ENCODE data around the gene NR1D2. TPM values are rescaled to one million over a fixed set of nuclear protein-coding genes. Genes with fewer than 3 reads are reported as not detected.

NR1D2 gene
- polyA plus RNA-seq, 1 experiment = 18.0 TPM

DNA sequence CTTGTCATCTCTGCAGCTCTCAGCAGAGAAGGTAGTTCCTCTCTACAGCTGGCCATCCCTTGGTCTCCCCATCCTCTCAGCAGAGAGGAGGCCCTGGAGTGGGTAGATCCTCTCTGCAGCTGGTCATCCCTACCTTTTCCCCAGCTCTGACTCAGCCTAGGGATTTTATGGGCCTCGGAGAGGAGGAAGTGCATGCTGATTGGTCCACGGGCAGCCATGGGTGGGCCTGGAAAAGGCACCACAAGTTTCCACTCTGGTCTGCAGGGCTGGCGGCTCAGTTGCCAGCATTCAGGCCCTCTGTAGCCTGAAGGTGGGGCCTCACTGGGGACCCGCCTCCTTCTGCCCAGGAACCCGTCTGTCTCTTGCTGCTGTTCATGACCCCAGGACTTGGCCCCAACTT lies 36.9 kb downstream of the NR1D2 start:
- Histone ChIP-seq H3K36me3 (ENCODE audit: control insufficient read depth, insufficient read depth, low read length) (peaks cover 2% of the 10 kb centered on the region; the same call in 1 of the 2 replicates), H3K4me3 (ENCODE audit: low read depth, low read length) (no peak overlapping the region), H3K27me3 (ENCODE audit: control insufficient read depth, insufficient read depth, low read length) (no peaks in the 10 kb centered on the region)
- ChIA-PET CTCF (interaction anchor here (0.6 to 2.1 kb wide), 4 partner anchors 9 to 86 kb away, joined by 3 to 7 read pairs (median 4); no protein-coding TSS in a partner anchor), POLR2A (no interaction called here)
- no peak for DNase-seq (ENCODE audit: low read depth)
- TF ChIP-seq, protein P1, sequence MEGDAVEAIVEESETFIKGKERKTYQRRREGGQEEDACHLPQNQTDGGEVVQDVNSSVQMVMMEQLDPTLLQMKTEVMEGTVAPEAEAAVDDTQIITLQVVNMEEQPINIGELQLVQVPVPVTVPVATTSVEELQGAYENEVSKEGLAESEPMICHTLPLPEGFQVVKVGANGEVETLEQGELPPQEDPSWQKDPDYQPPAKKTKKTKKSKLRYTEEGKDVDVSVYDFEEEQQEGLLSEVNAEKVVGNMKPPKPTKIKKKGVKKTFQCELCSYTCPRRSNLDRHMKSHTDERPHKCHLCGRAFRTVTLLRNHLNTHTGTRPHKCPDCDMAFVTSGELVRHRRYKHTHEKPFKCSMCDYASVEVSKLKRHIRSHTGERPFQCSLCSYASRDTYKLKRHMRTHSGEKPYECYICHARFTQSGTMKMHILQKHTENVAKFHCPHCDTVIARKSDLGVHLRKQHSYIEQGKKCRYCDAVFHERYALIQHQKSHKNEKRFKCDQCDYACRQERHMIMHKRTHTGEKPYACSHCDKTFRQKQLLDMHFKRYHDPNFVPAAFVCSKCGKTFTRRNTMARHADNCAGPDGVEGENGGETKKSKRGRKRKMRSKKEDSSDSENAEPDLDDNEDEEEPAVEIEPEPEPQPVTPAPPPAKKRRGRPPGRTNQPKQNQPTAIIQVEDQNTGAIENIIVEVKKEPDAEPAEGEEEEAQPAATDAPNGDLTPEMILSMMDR (IDR thresholded peaks at IDR 0.05; ENCODE audit: insufficient read depth, low read depth, low read length) = no peak

DNA sequence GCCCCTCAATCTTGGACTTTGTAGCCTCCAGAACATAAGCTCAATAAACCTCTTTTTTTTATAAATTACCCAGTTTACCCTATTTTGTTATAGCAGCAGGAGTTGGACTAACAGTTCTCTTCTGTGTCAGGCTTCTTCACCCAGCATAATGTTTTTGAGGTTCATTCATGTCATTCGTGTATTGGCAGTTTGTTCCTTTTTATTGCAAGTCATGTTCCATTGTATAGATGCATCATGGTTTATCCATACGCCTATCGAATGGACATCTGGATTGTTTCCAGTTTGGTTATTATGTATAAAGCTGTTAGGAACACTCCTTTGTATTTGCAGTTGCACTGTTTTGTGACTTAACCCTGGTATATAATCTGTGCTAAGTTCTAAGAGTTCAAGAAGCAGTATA lies 39.8 kb downstream of the NR1D2 start:
- POLR2A ChIA-PET = no interaction called here
- TF ChIP-seq, protein P1 (IDR thresholded peaks at IDR 0.05; ENCODE audit: insufficient read depth, low read depth, low read length) = no peak
- no peak overlapping the region for H3K4me3 ChIP-seq (ENCODE audit: low read depth, low read length)
- DNase-seq (ENCODE audit: low read depth) = no peak
- H3K36me3 ChIP-seq (ENCODE audit: control insufficient read depth, insufficient read depth, low read length) = peaks cover 2% of the 10 kb centered on the region; the same call in 1 of the 2 replicates
- CTCF ChIA-PET = no interaction called here
- H3K27me3 ChIP-seq (ENCODE audit: control insufficient read depth, insufficient read depth, low read length) = no peaks in the 10 kb centered on the region

- no peaks in the 10 kb centered on the region for H3K27me3 ChIP-seq (ENCODE audit: control insufficient read depth, insufficient read depth, low read length)
- ChIA-PET CTCF (no interaction called here), POLR2A (no interaction called here)
- DNase-seq (ENCODE audit: low read depth) = no peak
- H3K36me3 ChIP-seq (ENCODE audit: control insufficient read depth, insufficient read depth, low read length) = peaks cover 2% of the 10 kb centered on the region; the same call in 1 of the 2 replicates
- H3K4me3 ChIP-seq (ENCODE audit: low read depth, low read length) = no peak overlapping the region
- TF ChIP-seq, protein P1 (IDR thresholded peaks at IDR 0.05; ENCODE audit: insufficient read depth, low read depth, low read length) = no peak
Observed at GRCh38 chr3:23985747-23986544, 40.9 kb downstream of the NR1D2 start.

DNA sequence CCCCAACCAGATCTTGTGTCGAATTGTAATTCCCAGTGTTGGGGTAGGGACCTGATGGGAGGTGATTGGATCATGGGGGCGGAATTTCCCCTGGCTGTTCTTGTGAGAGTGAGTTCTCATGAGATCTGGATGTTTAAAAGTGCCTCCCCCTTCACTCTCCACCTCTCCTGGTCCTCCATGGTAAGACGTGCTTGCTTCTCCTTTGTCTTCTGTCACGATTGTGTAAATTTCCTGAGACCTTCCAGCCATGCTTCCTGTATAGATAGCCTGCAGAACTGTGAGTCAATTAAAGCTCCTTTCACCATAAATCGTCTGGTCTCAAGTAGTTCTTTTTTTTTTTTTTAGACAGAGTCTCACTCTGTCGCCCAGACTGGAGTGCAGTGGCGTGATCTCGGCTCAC lies 42.3 kb downstream of the NR1D2 start:
- no peak for DNase-seq (ENCODE audit: low read depth)
- ChIA-PET CTCF (no interaction called here), POLR2A (no interaction called here)
- Histone ChIP-seq H3K36me3 (ENCODE audit: control insufficient read depth, insufficient read depth, low read length) (no peaks in the 10 kb centered on the region), H3K4me3 (ENCODE audit: low read depth, low read length) (no peak overlapping the region), H3K27me3 (ENCODE audit: control insufficient read depth, insufficient read depth, low read length) (no peaks in the 10 kb centered on the region)
- TF ChIP-seq, protein P1 (IDR thresholded peaks at IDR 0.05; ENCODE audit: insufficient read depth, low read depth, low read length) = no peak

GRCh38 chr3:23991306-23991682 lies 46.2 kb downstream of the NR1D2 start:
- H3K4me3 ChIP-seq (ENCODE audit: low read depth, low read length) = no peak overlapping the region
- H3K27me3 ChIP-seq (ENCODE audit: control insufficient read depth, insufficient read depth, low read length) = no peaks in the 10 kb centered on the region
- H3K36me3 ChIP-seq (ENCODE audit: control insufficient read depth, insufficient read depth, low read length) = no peaks in the 10 kb centered on the region
- TF ChIP-seq, protein P1 (IDR thresholded peaks at IDR 0.05; ENCODE audit: insufficient read depth, low read depth, low read length) = no peak
- DNase-seq (ENCODE audit: low read depth) = no peak
- POLR2A ChIA-PET = no interaction called here
- CTCF ChIA-PET = interaction anchor here (1.3 to 2.3 kb wide), 2 partner anchors 10 to 246 kb away, joined by 3 to 6 read pairs; no protein-coding TSS in a partner anchor
